ENCODE measurements around the gene GNB1. TPM values are rescaled to one million over a fixed set of nuclear protein-coding genes. Genes with fewer than 3 reads are reported as not detected.

The GNB1 gene
- total RNA-seq, 1 experiment from 2014 or later, result 400 TPM

DNA sequence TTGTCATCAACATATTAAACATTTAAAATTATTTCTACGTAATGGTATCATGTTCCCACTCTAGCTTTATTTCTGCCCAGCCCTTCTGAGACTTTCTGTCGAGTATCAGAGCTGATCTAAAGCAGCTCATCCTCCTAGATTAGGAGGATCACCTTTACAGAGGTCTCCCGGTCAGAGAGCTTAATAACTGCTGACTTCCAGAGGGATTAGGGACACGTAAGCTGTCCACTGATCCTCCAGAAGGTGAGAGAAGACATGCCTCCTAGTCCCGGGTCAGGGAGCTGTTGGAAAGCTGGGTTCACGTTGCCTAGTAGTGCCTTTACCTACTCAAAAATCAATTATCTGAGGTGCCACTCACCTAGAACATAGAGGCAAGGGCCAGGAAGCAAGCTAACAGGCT is 81.4 kb downstream of the GNB1 start:
- no peak overlapping the region for H4K8ac ChIP-seq (replicated peaks; ENCODE audit: insufficient read length, low read depth, low read length)
- H2AFZ ChIP-seq (ENCODE audit: low read length), result no peak overlapping the region
- no peak overlapping the region for H3T11ph ChIP-seq (ENCODE audit: low read length)
- no peaks in the 10 kb centered on the region for H3K4me1 Mint-ChIP-seq
- H3K27ac ChIP-seq (ENCODE audit: insufficient read length, low read depth, low read length), result no peak overlapping the region
- TF ChIP-seq, protein P1, sequence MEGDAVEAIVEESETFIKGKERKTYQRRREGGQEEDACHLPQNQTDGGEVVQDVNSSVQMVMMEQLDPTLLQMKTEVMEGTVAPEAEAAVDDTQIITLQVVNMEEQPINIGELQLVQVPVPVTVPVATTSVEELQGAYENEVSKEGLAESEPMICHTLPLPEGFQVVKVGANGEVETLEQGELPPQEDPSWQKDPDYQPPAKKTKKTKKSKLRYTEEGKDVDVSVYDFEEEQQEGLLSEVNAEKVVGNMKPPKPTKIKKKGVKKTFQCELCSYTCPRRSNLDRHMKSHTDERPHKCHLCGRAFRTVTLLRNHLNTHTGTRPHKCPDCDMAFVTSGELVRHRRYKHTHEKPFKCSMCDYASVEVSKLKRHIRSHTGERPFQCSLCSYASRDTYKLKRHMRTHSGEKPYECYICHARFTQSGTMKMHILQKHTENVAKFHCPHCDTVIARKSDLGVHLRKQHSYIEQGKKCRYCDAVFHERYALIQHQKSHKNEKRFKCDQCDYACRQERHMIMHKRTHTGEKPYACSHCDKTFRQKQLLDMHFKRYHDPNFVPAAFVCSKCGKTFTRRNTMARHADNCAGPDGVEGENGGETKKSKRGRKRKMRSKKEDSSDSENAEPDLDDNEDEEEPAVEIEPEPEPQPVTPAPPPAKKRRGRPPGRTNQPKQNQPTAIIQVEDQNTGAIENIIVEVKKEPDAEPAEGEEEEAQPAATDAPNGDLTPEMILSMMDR (conservative IDR thresholded peaks at IDR 0.05), result no peak
- H3K56ac ChIP-seq (ENCODE audit: insufficient read length, low read depth, low read length), result no peak overlapping the region
- no peaks in the 10 kb centered on the region for H3K9me3 ChIP-seq (ENCODE audit: control insufficient read depth, low read depth, low read length)
- H3K79me2 ChIP-seq (ENCODE audit: insufficient read depth, low read length), result no peaks in the 10 kb centered on the region
- no peak overlapping the region for H4K91ac ChIP-seq (ENCODE audit: insufficient read length, low read depth, low read length)
- no peaks in the 10 kb centered on the region for H3K27me3 ChIP-seq (ENCODE audit: insufficient read depth, low read length)
- H3K4me1 ChIP-seq (ENCODE audit: insufficient read depth, low read length), result no peaks in the 10 kb centered on the region
- no peak overlapping the region for H3K4me2 ChIP-seq (ENCODE audit: insufficient read depth, insufficient read length, low read length)
- peaks cover 36 to 75% (median 48%) of the 10 kb centered on the region in 3 experiments; a peak in 6 of 7 replicates for H3K36me3 Mint-ChIP-seq (ENCODE audit: insufficient read depth in 1 of 3, low read depth in 3 of 3)
- H3K14ac ChIP-seq (ENCODE audit: insufficient read depth, low read length), result no peak overlapping the region
- H2BK12ac ChIP-seq (ENCODE audit: insufficient read length, low read depth, low read length), result no peak overlapping the region
- H3K4me3 Mint-ChIP-seq, result no peak overlapping the region
- H3K9ac ChIP-seq (ENCODE audit: extremely low read depth, insufficient read length, low read length), result no peak overlapping the region
- H3K23me2 ChIP-seq (ENCODE audit: insufficient read length, low read depth, low read length, poor library complexity, severe bottlenecking), result no peaks in the 10 kb centered on the region
- H2BK20ac ChIP-seq (ENCODE audit: low read depth, low read length, poor library complexity, severe bottlenecking), result no peak overlapping the region
- peak overlapping the region in 2 of 3 experiments; percentile 7 to 23; a peak in 1 of 7 replicates for H3K27ac Mint-ChIP-seq
- H4K5ac ChIP-seq (ENCODE audit: insufficient read length, low read depth, low read length), result no peak overlapping the region
- H2AK5ac ChIP-seq (ENCODE audit: insufficient read length, low read length), result no peak overlapping the region
- no peak overlapping the region for H2BK120ac ChIP-seq (ENCODE audit: low read depth, low read length, poor library complexity, severe bottlenecking)
- no peak for DNase-seq
- no peaks in the 10 kb centered on the region for H3K27me3 Mint-ChIP-seq (ENCODE audit: low read depth)
- no CpG with 5 or more reads among the region's 6 CpGs for WGBS (ENCODE audit: extremely low coverage, insufficient read length, low lambda C conversion rate)
- no peak overlapping the region for H3K18ac ChIP-seq (ENCODE audit: insufficient read length, low read depth, low read length)
- H3K79me1 ChIP-seq (ENCODE audit: insufficient read depth, low read depth, low read length, poor library complexity, severe bottlenecking), result no peaks in the 10 kb centered on the region
- no peak overlapping the region for H3K4ac ChIP-seq (ENCODE audit: low read depth, low read length)
- no peaks in the 10 kb centered on the region for H4K20me1 ChIP-seq (ENCODE audit: control insufficient read depth, insufficient read depth, insufficient read length)
- no peak overlapping the region for H2BK15ac ChIP-seq (ENCODE audit: low read depth, low read length)
- H3K9me3 Mint-ChIP-seq, result no peaks in the 10 kb centered on the region
- H3K23ac ChIP-seq (ENCODE audit: insufficient read length, low read depth, low read length), result no peak overlapping the region
- H2BK5ac ChIP-seq (ENCODE audit: insufficient read length, low read length), result no peak overlapping the region

All from H9 (cell line).